Epidermal melanocyte (primary cell): ENCODE measurements around the gene PMAIP1.
"Not testable (repeated sequence)": the region's sequence is repeated elsewhere in the genome, so short reads cannot be mapped to it uniquely, and the experiment has no call there.

Experiments used
- DNase-seq: peaks from one replicate; pipeline ENCODE4 v3.0.0; 2011; ENCODE audit warnings: low spot score; ENCODE audit not compliant: insufficient read length

The PMAIP1 gene

GRCh38 chr18:59899298-59900221 lies at the start of gene PMAIP1:
TSS of gene PMAIP1 (plus strand) at chr18:59899996. CDS start at chr18:59900178, 182 bp downstream.
- DNase-seq, result peak; percentile 82

- DNase-seq, result no peak
These were observed 47.9 kb upstream of the PMAIP1 start for GRCh38 chr18:59851784-59852399.

GRCh38 chr18:59852548-59852947 lies 47.2 kb upstream of the PMAIP1 start:
- DNase-seq, result no peak

DNA sequence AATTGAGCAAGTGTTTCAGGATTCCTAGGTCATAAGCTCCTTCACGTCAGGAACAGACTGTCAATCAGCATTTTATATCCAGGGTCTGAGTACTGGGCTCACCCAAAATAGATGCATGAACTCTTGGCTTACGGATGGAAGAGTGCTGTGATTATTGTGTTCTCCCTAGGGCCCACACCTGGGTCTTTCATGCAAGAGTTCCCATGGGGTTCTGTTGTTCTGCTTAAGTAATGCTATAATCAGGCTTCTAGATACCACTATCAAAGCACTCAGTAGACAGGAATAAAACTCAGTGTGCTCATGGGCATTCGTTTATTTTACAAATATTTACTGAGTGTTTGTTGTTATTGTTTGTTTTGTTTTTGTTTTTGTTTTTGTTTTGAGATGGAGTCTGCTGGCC lies 46.4 kb upstream of the PMAIP1 start:
- DNase-seq, result no peak

- not testable (repeated sequence) for DNase-seq
These were observed 45.8 kb upstream of the PMAIP1 start for GRCh38 chr18:59853988-59854387.

DNA sequence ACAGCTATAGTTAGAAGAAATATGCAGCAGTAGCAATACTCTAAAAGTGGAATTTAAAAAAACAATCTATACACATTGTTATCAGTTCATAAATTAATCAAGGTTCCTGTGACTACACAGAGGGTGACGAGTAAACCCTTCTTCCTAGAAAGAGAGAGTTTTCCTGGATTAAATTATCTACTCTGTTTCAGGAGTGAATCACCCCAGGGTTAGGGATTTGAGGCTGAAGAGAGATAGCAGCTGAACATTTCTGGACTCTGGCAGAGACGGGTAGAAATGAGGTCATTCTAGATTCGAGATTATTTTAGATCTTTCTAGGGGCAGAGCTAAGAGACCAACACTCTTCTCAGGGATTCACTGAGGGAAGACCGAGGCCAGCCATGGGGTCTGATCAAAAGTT lies 38.8 kb upstream of the PMAIP1 start:
- DNase-seq, result no peak

- no peak for DNase-seq
These were observed 37.6 kb upstream of the PMAIP1 start for GRCh38 chr18:59861963-59862819.

- no peak for DNase-seq
These were observed 34.4 kb upstream of the PMAIP1 start for GRCh38 chr18:59865241-59865986.

DNA sequence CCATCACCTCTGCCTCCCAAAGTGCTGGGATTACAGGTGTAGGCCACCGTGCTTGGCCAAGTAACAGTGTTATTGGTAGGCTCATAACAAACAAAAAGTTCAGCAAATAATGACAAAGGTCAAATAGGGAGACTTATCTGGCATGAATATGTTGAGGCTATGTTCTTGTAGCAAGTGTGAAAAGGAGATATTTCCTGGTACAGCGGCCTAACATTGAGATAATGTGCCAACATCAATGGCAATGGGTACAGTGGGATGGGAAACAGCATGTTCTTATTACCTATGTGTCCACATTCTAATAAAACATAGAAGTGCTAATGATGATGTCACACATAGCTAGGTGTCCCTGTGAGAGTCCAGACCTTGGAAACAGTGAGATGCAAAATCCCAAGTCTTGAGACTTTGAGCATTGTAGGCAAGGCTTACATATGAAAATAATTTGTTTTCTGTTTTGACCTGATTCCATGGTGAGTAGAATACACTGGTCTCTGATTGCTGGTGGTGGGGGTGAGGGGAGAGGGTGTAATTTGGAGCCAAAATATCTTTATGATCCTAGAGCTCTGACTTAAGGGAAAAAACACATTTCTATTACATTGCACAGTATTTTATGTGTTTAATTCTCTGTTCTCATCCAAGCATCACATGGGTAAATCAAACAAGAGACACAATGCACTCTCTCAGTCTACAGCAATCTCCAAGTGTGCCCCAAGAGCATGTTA lies 33.1 kb upstream of the PMAIP1 start:
- no peak for DNase-seq

DNA sequence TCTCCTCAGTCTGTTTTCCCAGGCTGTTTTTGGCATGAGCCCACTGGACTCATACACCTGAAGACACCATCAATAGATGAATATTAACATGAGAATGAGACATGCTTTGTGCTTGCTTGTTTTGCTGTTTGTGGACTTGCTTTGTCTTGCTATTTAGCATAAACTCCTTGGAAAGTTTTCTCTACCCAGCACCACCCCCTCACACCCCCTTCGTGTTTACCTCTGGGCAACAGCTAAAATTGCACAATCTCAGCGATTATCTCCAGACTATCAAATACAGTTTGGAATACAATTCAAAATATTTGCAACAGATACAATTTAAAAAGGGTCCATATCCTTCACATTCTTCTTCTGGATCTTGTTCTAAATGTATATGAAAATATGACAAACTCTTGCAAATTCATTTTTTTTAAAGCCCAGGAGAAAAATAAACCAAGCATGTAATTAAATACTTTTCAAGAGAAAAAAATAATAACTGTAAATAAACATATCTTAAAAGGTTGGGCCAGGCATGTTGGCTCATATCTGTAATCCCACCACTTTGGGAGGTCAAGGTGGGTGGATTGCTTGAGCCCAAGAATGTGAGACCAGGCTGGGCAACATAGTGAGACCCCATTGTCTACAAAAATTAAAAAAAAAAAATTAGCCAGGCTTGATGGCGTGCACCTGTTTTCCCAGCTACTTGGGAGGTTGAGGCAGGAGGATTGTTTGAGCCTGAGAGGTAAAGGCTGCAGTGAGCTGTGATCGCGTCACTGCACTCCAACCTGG lies 32.3 kb upstream of the PMAIP1 start:
- DNase-seq, result no peak

- no peak for DNase-seq
These were observed 29.1 kb upstream of the PMAIP1 start for GRCh38 chr18:59870623-59871130.

GRCh38 chr18:59871711-59872362 lies 28.0 kb upstream of the PMAIP1 start:
- no peak for DNase-seq

GRCh38 chr18:59873641-59874040 lies 26.2 kb upstream of the PMAIP1 start:
- DNase-seq, result no peak

GRCh38 chr18:59874166-59874565 lies 25.6 kb upstream of the PMAIP1 start:
- DNase-seq, result no peak

- DNase-seq, result no peak
These were observed 23.5 kb upstream of the PMAIP1 start for GRCh38 chr18:59876310-59876626.

DNA sequence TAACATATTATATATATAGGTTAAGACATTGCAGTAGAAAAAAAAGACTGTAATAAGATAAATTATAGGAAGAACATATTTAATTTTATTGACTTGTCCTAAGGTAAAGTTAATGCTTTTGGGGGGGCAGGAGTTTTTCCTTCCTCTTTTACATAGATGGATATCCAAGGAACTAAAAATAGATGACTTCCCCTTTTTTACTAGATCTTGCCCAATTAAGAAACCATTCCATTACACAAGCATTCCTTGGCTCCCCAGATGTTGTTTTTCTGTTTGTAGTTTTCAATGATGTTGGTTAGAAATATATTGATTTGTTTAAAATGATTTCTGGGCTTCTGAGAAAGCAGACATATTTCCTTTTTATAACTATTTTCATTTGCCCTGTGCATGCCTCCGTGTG lies 22.4 kb upstream of the PMAIP1 start:
- no peak for DNase-seq

DNA sequence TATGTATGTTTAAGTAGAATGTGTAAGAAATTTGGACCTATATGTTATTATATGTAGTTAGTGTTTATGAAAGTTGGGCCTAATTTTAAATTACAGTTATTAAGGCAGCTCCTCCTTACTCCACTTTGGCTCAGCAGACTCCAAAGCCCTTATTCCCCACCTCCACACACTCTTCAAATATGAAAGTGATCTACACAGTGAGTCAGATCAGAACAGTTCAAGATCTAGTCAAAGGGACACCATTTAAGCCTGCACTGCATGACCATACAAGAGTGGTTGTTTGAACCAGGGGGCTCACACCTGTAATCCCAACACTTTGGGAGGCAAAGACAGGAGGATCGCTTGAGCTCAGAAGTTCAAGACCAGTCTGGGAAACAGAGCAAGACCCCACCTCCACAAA lies 21.2 kb upstream of the PMAIP1 start:
- DNase-seq, result no peak

DNA sequence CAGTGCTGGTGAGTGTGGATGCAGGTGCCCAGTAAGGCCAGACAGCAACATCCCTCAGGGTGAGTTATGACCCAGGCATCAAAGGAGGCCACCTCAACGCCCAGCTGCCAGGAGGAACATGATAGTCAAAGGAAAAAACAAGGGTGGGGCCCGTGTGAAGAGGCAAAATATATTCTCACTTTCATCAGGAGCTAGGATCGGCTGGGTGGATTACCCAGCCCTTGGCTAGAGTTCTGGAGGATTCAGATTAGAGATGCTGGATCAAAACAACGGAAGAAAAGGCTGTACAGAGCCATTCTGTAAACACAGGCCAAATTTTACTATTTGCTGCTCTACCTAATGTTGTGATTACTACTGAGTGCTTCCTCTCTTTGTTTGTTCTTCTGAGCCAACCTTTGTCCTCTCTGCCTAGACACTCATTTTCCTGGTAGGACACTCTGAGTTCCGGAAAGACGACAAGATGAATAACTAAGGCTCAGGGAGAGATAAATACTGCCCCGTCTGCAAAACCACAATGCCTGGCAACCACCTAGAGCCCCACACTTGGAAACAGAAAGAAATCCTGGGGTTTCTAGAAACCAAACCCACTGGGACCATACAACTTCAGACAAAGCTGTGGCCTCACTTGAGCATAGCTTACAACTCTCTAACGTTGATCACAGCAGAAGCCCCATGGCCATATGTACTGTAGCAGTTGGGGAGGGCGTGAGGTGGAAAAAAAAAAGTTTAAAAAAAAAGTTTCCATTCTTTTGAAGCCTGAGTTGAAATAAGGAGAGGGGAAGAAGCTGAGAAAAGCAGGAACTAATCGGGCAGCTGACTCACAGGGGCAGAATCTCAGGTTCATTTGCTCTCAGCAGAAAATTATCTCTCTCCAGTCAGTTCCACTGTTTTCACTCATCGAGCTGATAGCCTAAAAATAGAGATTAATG lies 17.8 kb upstream of the PMAIP1 start:
- DNase-seq, result no peak
